ENCODE results near the gene IZUMO1.
"Not testable (repeated sequence)": the region's sequence is repeated elsewhere in the genome, so short reads cannot be mapped to it uniquely, and the experiment has no call there.

Gene IZUMO1

DNA sequence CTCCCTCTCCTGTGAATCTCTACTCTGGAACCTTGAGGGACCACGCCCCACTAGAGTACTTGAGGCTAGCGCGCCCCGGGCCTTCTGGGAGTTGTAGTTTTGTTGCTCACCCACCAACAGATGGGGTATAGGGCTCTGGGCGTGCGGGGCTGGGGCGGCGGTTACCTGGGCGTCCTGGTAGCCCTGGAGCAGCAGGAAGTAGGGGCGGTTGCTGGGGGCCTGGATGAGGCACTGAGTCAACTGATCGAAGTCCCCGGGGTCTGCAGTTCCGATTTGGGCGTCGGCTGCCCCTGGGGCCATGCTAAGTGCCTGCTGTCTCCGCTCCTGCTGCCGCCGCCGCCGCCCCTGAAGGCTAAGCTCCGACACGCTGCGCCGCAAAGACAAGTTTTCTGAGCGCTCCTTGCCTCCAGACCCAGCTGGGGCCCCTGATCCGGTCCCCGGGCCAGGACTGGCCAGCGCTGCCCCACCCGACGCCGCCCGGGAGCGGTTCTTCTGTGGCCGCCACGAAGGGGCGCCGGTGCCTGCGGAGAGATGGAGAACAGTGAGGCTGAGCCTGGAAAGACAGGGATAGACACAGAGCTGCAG is 11.6 kb downstream of the IZUMO1 start:
- DNase-seq = no peak

- no peak for DNase-seq
Observed at GRCh38 chr19:48734625-48735024, 12.1 kb downstream of the IZUMO1 start.

DNA sequence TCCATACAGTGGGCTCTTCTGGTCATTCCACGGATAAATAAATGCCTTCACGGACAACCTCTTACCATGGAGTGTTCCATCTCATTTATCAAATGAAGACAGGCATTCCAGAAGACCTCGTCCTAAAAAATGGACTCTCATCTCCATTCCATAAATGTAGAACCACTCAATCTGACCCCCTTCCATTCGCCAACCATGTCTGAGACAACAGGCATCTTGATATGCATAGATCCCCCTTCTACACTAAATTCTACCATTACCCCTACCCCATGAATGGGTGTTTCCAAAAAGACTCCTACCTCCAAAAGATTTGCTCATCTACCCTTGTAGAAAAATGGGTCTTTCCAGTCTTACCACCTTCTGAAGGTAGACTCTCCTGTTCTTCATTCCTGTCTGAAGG is 15.3 kb downstream of the IZUMO1 start:
- DNase-seq = no peak

DNA sequence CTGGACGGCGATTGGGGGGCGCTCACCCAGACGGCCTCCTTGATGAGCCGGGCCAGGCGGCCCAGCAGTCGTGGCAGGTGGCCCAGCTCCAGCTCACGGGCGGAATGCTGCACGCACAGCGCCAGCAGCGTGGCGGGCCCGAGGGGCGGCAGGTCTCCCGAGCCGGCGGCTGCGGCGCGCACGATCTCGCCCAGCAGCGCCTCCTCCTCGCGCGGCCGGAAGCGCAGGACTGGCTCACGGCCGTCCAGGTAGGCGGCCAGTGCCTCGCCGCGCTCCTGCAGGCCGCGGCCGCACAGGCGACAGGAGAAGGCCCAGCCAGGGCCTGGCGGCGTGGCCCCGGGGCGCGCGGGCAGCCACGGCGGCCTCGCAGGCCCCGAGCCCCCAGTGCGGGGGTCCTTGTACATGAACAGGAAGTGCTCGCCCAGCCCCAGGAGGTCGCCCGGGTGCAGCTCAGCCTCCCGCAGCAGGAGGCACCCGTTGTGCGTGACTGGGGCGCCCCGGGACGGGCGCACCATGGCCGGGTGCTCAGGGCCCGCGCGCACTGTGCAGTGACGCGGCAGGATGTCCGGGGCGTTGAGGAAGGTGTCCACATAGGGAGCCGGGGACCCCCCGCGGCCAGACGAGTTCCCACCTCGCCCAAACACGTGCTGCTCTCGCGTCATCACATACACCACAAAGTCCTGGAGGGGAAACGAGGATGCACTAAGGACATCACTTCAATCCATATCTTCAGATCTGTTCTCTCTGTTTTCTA is 17.6 kb downstream of the IZUMO1 start:
- no peak for DNase-seq

GRCh38 chr19:48726556-48726955 is 20.2 kb downstream of the IZUMO1 start:
- DNase-seq = no peak

GRCh38 chr19:48724796-48725753 is 21.6 kb downstream of the IZUMO1 start:
- DNase-seq = peak; percentile 86

GRCh38 chr19:48722196-48722708 is 24.5 kb downstream of the IZUMO1 start:
- DNase-seq = no peak

DNA sequence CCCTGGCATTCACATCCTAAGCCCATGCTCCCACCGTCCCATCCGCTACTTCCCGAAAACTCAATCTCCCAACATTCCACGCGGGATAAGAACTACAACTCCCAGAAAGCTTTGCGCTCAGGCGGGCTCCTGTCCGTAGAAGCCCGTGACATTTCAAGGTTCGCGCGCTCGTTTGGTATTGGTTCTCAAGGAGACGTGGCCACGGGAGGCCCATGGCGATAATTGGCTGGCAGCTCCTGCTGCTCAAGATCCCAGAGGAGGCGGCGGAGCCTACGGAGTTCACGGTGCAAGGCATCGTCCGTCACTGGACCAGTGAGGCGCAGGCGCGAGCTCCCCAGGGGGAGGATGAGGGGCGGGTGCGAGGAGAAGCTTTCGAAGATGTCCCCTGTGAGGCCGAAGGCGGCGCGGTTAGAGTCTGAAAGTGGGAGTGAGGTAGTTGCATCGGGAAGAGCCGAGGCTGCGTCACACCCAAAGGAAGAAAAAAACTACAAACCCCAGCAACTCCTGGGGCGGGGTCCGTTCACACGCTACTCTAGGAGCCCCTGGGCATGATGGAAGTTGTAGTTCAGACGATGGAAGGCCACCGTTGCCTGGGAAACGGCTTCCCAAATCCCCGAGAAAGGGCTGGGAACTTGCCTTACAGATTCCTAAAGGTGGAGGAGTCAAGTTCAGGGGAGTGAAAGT is 26.0 kb downstream of the IZUMO1 start:
- DNase-seq = peak; percentile 100

- DNase-seq = no peak
Observed at GRCh38 chr19:48720251-48720612, 26.5 kb downstream of the IZUMO1 start.

DNA sequence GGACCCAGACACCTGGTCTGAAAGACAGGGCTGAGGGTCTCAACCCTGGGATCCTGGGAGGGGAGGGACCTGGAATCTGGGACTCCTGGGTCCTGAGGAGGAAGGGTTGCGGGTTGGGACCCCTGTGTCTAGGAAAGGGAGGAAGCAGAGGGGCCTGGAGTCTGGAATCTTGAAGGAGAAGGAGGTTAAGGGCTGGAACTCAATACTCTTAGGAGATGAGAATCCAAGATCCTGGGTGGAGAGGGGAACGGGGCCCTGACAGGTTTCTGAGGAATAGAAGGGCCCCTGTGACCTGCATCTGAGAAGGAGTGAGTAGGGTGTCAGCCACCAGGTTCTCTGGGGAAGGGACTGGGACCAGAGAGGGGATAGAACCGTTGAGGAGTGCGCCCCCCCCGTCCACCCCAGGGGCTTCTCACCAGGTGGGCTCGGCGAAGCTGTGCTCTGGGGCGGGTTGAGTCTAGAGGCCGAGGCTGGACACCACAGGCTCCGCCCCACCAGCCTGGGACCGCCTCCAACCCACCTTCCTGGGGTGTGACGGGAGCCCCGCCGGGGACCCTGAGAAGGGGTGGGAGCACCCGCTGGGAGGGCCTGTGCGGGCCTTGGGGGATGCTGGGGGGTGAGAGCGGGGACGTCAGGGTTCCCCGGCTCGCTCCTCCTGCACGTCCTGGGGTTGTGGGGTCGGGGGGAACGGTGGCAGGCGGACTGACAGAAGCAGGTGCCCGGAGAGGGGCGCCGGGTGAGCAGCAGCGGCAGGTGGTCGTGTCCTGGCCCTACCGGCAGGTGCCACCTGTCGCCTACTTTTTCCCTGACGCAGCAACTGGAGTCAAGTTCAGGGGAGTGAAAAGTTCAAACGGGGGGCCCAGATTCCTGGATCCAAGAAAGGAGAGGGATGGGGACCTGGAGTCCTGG is 27.2 kb downstream of the IZUMO1 start, which contains the start of gene MAMSTR:
MAMSTR (minus strand) TSS at position 463 of the 909 bp plus-strand sequence. CDS start 694 bp downstream, outside the sequence.
- DNase-seq = no peak

- no peak for DNase-seq
Observed at GRCh38 chr19:48718711-48719231, 27.9 kb downstream of the IZUMO1 start.

GRCh38 chr19:48718106-48718505 is 28.6 kb downstream of the IZUMO1 start:
- DNase-seq = not testable (repeated sequence)

DNA sequence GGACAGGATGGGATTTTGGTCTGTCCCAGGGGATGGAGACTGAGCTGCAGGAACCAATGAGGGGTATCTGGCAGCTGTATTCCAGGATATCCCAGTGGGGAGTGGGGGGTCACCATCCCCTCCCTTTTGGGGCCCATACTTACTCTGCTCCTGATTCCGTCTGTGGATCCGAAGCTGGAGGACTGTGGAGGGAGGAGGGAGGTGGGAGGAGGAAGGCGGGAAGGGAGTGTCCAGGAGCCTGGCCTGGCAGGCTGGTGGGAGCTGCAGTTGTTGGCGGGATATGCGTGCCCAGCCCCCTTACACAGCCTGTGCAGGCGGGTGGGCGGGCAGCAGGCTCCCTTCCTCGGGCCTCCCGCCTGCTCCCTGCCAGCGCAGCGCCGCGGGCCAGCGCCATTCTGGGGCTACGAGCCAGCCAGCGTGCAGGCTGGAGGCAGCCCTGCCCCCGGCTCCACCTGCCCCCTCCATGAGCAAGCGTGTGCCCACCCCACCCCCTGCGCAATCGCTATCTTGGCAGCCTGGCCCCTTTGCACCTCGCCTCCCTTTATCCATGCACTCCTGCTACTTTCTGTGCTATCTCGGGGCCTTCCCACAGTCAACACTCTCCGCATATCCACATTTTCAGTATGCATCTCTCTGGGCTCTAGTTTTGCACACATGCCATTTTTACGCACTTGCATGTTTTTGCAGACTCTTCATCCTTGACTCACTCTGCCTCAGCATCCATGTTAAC is 30.0 kb downstream of the IZUMO1 start:
- DNase-seq = peak; percentile 62

- DNase-seq = no peak
Observed at GRCh38 chr19:48715681-48716171, 31.0 kb downstream of the IZUMO1 start.

DNA sequence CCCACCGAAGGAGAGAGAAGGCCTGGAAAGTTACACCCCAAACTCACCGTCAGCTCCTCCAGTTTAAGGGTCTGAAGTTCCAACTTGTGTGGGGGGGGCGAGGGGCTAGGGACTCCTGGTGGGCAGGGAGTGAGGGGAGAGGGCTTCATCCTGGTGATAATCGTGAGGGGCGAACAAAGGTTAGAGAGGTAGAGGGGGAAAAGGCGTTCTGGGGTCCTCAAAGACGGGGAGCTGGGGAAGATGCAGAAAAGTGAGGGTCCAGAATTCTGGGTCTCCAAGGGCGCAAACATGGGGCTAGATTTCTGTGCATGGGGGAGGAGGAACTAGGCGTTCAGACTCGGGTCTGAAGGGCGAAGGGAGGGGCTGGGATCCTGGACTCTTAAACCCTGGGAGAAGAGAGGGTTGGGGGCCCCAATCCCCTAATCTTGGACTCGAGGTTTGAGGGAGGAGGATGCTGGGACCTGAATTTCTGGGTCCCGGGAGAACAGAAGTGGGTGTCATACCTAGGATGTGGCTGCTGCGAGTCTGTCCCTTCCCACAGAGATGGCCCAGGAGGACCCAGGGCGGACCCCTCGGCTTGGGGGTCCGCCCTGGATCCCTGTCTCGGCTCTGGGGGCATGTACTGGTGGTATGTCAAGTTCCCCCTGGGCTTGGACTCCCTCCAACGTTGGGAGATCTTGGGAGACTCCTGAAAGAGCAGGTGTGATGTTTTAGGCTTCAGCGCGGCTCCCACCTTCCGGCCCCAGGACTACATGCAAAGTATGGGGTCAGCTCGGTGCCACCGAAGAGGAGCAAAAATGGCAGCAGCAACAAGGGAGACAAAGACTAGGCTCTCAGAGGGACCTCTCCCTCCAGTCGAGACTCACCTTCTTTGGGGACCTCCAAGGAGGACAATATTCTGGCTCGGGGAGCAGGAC is 31.7 kb downstream of the IZUMO1 start:
- DNase-seq = no peak

DNA sequence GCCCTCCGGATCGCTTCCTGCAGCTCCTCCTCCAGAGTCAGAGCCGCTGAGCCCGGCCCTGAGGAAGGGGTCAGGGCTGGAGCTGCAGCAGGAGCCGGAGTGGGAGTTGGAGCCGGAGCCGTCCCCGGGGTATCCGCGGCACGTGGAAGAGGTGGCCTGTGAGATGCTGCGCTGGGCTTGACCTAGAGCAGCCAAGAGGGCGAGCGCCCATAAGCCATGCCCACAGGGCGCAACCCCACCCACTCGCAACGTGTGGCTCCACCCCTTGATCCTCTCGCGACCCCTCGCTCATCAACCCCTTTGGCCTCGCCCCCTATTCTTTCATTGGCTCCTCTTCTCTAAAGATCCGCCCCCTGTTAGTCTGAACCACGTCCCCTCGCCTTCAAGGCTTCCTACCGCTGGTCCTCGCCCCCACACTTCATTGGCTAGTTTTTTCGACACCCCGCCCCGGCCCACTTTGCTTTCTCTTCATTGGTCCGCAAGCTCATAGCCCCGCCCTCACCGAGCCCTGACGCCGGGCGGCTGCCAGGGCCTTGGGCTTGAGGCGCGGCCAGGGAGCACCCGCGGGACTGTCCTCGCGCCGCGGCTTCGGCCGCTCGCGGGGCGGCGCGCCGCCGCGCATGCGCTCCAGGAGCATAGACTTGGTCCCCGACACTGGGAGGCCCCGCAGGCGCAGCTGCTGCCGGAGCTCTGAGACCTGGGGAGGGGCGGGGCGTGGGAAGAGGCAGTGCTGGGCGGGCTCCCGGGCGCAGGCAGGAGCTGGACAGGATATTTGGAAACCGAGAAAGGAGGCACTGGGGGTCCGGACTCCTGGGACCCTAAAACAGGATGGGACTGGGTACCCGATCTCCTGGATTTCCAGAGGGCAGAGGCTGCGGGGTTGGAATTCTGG is 32.6 kb downstream of the IZUMO1 start:
- peak; percentile 99 for DNase-seq

GRCh38 chr19:48713041-48713863 is 33.5 kb downstream of the IZUMO1 start:
- no peak for DNase-seq

Data from NCI-H226 (cell line).